Activated naive CD8-positive, alpha-beta T cell treated with anti-CD3 and anti-CD28 coated beads, Interleukin-2, amount 10 ng/mL, durations not matched to agents 7 days and 5 days (primary cell): Measurements from ENCODE around the gene PCSK4. TPM values are rescaled to one million over a fixed set of nuclear protein-coding genes. Genes with fewer than 3 reads are reported as not detected.
A peak's percentile ranks its signal among the peaks of the same experiment; 100 is the strongest.

ENCODE experiments used
- ATAC-seq: fragments of 150-1000 bp; cut with Tn5 transposase; one replicate; pipeline ENCODE4 v1.10.0; 2021; ENCODE audit warnings: low read depth, moderate library complexity
- POLR2A ChIA-PET: fragments of 350-600 bp; sonication (Branson Sonifier 250); formaldehyde crosslinking; loops from one replicate; lab custom pipeline; 2021; ENCODE audit warnings: antibody characterized with exemption; lab: Charles Lee
- DNase-seq: peaks from one replicate; pipeline ENCODE4 v3.0.0; 2021
- H3K27ac Mint-ChIP-seq: one replicate; pipeline ENCODE4 v1.8.0; 2022; ENCODE audit warnings: mild to moderate bottlenecking, mixed read lengths
- H3K27me3 Mint-ChIP-seq: one replicate; pipeline ENCODE4 v1.8.0; 2022; ENCODE audit warnings: mild to moderate bottlenecking, moderate library complexity, mixed read lengths
- H3K36me3 Mint-ChIP-seq: one replicate; pipeline ENCODE4 v1.8.0; 2021; ENCODE audit warnings: mild to moderate bottlenecking, mixed read lengths
- H3K4me1 Mint-ChIP-seq: one replicate; pipeline ENCODE4 v1.8.0; 2021; ENCODE audit warnings: mixed read lengths
- H3K4me3 Mint-ChIP-seq: one replicate; pipeline ENCODE4 v1.8.0; 2022; ENCODE audit warnings: mild to moderate bottlenecking, moderate library complexity, mixed read lengths
- H3K9me3 Mint-ChIP-seq: one replicate; pipeline ENCODE4 v1.8.0; 2021; ENCODE audit warnings: mixed read lengths
- total RNA-seq, 2 experiments: library from RNA; stranded (reverse); gene quantifications; one replicate each; pipeline ENCODE4 v1.2.3, GENCODE V29; 2021

The PCSK4 gene
- total RNA-seq, 2 experiments from 2014 or later, result 6.7 to 9.7 TPM

DNA sequence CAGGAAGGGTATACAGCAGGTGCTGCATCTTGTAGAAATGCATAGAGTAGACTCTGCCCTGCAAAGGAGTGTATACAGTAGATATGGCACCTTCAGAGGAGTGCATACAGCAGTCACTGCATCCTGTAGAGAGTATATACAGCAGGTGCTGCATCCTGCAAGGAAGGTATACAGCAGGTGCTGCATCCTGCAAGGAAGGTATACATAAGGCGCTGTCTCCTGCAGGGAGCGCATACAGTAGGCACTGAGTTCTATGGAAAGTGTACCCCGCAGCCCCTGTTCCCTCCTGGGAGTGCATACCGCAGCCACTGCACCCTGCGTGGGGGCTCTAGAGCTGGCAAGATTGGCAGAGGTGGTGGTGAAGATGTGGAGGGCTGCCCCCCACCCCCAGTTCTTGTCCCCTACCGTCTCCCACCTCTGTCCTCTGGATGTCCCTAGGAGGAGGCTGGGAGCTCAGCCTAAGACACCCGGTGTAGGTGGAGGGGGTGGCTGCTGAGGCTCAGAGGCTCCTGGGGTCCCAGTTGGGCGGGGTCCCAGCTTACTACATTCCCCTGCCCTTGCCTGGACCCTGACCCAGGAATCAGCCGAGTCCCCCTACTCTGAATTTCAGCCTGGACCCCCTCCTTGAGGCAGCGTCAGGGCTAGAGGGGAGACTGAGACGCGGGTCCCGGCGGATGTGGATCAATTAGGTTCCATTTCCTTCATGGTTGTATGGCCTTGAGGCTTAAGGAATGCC lies 25.0 kb upstream of the PCSK4 start:
- Mint-ChIP-seq H3K4me3 (no peak overlapping the region), H3K9me3 (no peaks in the 10 kb centered on the region), H3K36me3 (no peaks in the 10 kb centered on the region), H3K27me3 (peaks cover 9% of the 10 kb centered on the region), H3K4me1 (peaks cover 5% of the 10 kb centered on the region), H3K27ac (no peak overlapping the region)
- DNase-seq (no peak), ATAC-seq (no peak)
- POLR2A ChIA-PET, result interaction anchor here (0.5 kb wide), 1 partner anchor 648 kb away, joined by 4 read pairs; no protein-coding TSS in a partner anchor

DNA sequence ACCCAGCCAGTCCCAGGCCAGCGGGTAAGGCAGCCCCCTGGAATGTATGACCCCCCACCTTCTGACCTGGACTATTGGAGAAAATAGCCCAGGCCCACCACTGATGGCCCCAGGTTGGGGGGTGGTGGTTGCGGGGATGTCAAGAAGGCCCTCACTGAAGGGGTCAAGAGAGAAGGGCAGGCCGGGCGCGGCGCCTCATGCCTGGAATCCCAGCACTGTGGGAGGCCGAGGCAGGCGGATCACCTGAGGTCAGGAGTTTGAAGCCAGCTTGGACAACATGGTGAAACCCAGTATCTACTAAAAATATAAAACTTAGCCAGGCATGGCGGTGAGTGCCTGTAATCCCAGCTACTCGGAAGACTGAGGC lies 24.1 kb upstream of the PCSK4 start:
- H3K4me3 Mint-ChIP-seq, result peak overlapping the region; percentile 13
- no peak overlapping the region for H3K27ac Mint-ChIP-seq
- DNase-seq (no peak), ATAC-seq (no peak)
- no peaks in the 10 kb centered on the region for H3K9me3 Mint-ChIP-seq
- H3K36me3 Mint-ChIP-seq, result no peaks in the 10 kb centered on the region
- POLR2A ChIA-PET, result no interaction called here
- H3K4me1 Mint-ChIP-seq, result peaks cover 7% of the 10 kb centered on the region
- peaks cover 12% of the 10 kb centered on the region for H3K27me3 Mint-ChIP-seq

- peak; percentile 64 for ATAC-seq
Measured at GRCh38 chr19:1513499-1514294, 23.5 kb upstream of the PCSK4 start.

DNA sequence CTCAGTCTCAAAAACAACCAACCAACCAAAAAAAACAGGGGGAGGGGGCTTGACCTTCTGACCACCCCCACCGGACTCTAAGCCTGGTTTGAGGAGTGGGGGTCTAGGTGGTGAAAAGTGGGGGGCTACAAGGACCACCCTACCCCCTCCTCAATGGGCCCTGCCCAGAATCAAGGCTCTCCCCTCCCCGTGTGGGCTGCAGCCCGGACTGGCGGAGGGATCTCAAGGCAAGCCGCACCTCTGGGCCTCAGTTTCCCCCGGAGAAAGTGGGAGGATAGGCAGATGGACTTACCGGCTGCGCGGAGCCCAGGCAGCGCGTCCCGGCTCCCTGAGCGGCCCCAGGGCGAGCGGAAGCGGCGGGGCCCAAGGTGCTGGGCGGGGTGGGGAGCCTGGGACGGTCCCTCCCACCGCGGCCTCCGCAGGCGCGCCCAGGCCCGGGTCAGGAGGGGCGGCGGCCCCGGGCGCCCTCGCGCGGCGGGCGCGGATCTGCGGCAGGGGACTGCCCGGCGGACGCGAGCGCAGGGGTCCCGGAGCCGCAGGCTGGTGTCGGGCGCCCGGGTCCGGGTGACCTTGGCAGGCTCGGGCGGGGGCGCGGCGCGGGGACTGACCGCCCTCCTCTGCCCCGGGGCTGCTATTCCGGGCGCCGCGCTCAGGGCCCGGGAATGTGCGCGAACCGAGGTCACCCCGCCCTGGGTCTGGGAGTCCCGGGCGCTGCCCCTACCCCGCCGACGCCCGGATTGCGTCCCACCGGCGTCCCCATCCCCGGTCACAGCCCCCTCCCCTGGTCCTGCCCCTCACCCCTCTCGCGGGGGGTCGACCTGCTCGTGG lies 22.7 kb upstream of the PCSK4 start, which contains the start of gene ADAMTSL5:
ADAMTSL5 (minus strand) TSS at position 349 of the 828 bp plus-strand sequence. CDS start 2,076 bp downstream, outside the sequence.
- no peaks in the 10 kb centered on the region for H3K9me3 Mint-ChIP-seq
- POLR2A ChIA-PET, result no interaction called here
- H3K4me1 Mint-ChIP-seq, result peaks cover 8% of the 10 kb centered on the region
- DNase-seq, result peak; percentile 81
- no peak within 1 kb of the TSS for H3K27ac Mint-ChIP-seq
- H3K4me3 Mint-ChIP-seq, result peak within 1 kb of the TSS; percentile 64
- peak; percentile 87 for ATAC-seq
- no peaks in the 10 kb centered on the region for H3K36me3 Mint-ChIP-seq
- peaks cover 20% of the 10 kb centered on the region for H3K27me3 Mint-ChIP-seq

More at GRCh38 chr19:1513499-1514294, 23.5 kb upstream of the PCSK4 start:
- H3K27ac Mint-ChIP-seq, result no peak overlapping the region
- peaks cover 7% of the 10 kb centered on the region for H3K4me1 Mint-ChIP-seq
- POLR2A ChIA-PET, result no interaction called here
- no peaks in the 10 kb centered on the region for H3K36me3 Mint-ChIP-seq
- peak; percentile 85 for DNase-seq
- no peaks in the 10 kb centered on the region for H3K9me3 Mint-ChIP-seq
- peak overlapping the region; percentile 13 for H3K4me3 Mint-ChIP-seq
- H3K27me3 Mint-ChIP-seq, result peaks cover 16% of the 10 kb centered on the region

DNA sequence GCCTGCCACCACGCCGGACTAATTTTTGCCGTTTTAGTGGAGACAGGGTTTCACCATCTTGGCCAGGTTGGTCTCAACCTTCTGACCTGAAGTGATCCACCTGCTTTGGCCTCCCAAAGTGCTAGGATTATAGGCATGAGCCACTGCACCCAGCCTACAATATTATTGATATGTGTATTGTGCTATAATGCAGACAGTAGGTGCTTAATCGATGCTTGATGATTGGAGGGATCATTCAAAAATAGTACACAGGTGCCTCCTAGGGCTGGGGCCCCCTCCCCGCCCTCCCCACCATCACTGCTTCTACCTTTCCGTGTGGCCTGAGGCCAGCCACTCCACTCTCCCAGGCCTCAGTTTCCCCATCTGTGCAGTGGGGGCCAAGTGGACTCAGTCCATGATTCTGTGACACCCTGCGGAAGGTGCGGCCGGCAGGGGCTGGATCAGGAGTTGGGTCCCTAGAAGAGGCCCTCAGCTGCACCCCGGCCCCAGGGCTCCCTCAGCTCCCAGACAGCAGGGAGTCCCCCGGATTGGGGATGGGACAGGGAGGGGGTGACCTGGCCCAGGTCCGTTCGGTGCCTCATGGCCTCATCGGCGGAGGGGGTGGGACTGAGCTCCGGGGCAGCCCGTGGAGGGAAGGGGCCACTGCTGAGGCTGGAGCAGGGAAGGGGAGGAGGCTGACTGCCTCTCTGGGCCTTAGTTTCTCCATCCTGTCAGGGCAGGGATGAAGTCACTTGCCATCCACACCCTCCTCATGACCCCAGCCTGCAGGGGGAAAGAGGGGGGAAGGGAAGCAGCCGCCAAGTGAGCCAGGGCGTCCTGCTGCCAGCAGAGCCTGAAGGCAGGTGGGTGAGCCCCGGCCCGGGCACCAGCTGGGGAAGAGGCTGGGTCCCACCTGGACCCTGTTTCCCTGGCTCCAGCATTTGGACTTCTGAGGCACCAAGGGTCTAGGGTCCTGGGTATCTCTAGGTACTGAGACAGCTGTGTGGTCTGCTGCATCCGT lies 21.5 kb upstream of the PCSK4 start:
- Mint-ChIP-seq H3K4me3 (peak overlapping the region; percentile 64), H3K27me3 (peaks cover 22% of the 10 kb centered on the region), H3K9me3 (no peaks in the 10 kb centered on the region), H3K27ac (no peak overlapping the region), H3K4me1 (peaks cover 12% of the 10 kb centered on the region), H3K36me3 (no peaks in the 10 kb centered on the region)
- ATAC-seq (no peak), DNase-seq (no peak)
- POLR2A ChIA-PET, result no interaction called here

DNA sequence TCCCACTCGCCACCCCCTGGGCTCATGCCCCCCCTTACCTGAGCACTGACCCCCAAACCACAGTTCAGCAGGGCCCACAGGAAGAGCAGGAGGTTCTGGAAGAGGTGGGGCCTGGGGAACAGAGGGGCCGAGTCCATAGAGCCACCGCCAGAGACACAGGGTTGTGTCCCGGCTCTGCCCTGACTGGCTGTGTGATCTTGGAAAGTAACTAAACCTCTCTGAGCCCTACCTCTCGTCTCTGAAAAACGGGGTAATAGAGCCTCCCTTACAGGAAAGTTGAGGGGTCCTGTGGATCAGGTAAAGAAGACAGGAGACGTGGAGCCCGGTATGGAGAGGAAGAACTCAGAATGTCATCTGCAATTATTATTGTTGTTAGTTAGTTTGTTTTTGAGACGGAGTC lies 20.7 kb upstream of the PCSK4 start:
- DNase-seq (no peak), ATAC-seq (no peak)
- Mint-ChIP-seq H3K9me3 (no peaks in the 10 kb centered on the region), H3K27me3 (peaks cover 23% of the 10 kb centered on the region), H3K4me3 (no peak overlapping the region), H3K36me3 (no peaks in the 10 kb centered on the region), H3K4me1 (peaks cover 12% of the 10 kb centered on the region), H3K27ac (no peak overlapping the region)
- POLR2A ChIA-PET, result no interaction called here

DNA sequence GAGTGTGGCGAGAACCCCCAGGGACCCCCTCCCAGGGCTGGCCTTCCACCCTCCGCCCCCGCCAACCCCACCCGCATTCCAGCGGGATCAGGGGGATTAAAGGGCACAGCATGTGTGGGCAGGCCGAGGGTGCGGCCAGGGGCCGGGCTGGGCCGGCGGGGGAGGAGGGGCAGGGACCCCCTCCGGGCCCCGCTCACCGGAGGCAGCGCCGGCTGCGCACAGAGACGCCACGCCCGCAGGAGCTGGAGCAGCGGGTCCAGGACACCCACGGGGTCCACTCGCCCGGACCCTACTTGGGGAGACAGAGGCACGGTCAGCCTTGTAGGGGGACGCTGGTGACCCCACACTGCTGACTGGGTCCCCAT lies 20.3 kb upstream of the PCSK4 start:
- DNase-seq (no peak), ATAC-seq (no peak)
- Mint-ChIP-seq H3K36me3 (no peaks in the 10 kb centered on the region), H3K4me3 (no peak overlapping the region), H3K27me3 (peaks cover 26% of the 10 kb centered on the region), H3K9me3 (no peaks in the 10 kb centered on the region), H3K27ac (no peak overlapping the region), H3K4me1 (peaks cover 12% of the 10 kb centered on the region)
- POLR2A ChIA-PET, result no interaction called here

DNA sequence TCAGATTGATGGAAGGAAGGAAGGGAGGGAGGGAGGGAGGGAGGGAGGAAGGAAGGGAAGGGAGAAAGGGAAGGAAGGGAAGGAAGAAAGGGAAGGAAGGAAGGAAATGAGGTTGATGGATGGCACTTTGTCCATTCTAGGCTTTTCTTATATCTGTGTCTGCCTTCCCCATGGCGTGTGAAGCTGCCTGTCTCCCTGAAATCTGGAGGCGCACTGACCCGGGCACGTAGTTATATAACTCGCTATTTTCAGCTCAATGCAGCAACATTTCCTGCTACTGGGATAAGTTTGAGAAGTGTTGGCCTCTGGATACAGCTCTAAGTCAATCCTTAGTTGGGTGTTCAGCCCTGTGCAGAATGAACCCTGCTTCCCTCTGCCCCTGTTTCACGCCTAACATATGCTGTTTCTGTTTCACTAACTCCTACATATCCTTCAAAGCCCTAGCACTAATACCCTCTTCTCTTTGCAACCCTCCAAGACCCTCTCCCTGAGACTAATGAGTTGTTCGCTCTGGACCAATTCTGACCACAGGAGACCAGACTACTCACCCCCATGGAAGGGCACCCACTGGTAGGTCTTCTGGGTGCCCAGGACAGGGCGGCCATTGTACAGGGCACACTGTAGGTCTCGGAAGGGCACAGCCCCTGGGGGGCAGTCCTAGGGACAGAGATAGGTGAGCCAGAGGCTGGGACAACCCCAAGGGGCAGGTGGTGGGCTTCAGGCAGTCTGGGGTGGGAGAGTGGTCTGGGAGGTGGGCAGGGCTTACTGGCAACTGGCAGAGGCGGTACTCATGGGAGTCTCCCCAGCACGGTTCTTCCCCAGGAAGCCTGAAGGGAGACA lies 19.7 kb upstream of the PCSK4 start:
- H3K4me1 Mint-ChIP-seq, result peaks cover 12% of the 10 kb centered on the region
- no peak for DNase-seq
- no peak for ATAC-seq
- H3K27ac Mint-ChIP-seq, result no peak overlapping the region
- H3K4me3 Mint-ChIP-seq, result no peak overlapping the region
- peaks cover 26% of the 10 kb centered on the region for H3K27me3 Mint-ChIP-seq
- H3K9me3 Mint-ChIP-seq, result no peaks in the 10 kb centered on the region
- POLR2A ChIA-PET, result interaction anchor here (1.4 kb wide), 1 partner anchor 19 kb away, joined by 6 read pairs; the partner anchor contains the start of gene REEP6
- no peaks in the 10 kb centered on the region for H3K36me3 Mint-ChIP-seq

DNA sequence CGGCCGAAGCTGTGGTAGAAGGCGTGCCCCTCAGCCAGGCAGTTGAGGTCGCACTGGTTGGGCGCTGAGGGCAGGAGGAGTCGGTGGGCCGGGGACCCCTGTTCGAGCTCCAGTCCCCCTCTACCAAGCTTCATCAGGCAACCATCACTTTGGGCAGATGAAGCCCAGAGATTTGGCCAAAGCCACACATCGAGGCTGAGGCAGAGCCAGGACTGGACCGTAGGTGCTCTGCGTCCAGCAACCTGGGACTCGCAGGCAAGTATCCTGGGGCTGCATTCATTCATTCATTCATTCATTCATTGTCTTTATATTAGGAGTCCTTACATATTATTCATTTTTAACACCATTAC lies 18.3 kb upstream of the PCSK4 start:
- Mint-ChIP-seq H3K4me3 (no peak overlapping the region), H3K27me3 (peaks cover 29% of the 10 kb centered on the region), H3K4me1 (peaks cover 12% of the 10 kb centered on the region), H3K9me3 (no peaks in the 10 kb centered on the region), H3K27ac (no peak overlapping the region), H3K36me3 (no peaks in the 10 kb centered on the region)
- DNase-seq (no peak), ATAC-seq (no peak)
- POLR2A ChIA-PET, result no interaction called here

DNA sequence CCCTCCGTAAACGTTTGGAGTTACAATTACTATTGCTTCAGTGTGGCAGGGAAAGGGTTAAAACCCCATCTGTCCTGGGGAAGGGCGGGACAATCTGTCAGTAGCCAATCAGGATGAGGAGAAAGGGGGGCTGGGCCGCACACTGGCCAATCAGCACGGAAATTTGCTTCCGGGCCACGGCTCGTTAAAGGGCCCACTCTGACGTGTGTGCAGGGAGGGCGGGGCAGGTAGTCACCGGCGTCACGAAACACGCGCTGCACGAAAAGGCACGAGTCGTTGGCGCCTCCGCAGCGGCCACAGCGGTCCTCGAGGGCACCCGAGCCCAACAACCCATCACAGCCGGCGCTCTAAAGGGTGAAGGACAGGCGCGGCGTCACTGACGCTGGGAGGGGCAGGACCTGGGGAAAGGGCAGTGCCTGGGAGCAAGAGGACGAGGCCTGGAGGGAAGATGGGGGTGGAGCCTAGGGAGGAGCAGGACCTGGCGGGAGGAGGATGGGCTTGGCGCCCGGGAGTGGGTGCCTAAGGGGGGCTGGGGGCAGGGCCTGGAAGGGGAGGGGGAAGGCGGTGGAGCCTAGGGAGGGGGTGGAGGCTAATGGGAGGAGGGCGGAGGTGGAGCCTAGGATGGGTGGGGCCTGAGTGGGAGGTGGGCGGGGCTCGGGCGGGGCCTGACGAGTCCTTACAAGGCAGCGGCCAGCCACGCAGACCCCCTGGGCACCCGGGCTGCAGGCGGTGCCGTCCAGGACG lies 17.8 kb upstream of the PCSK4 start:
- Mint-ChIP-seq H3K27me3 (peaks cover 30% of the 10 kb centered on the region), H3K4me3 (peak overlapping the region; percentile 87), H3K36me3 (no peaks in the 10 kb centered on the region), H3K9me3 (no peaks in the 10 kb centered on the region), H3K27ac (peak overlapping the region; percentile 91), H3K4me1 (peaks cover 12% of the 10 kb centered on the region)
- ATAC-seq (peak; percentile 76), DNase-seq (peak; percentile 85)
- POLR2A ChIA-PET, result no interaction called here

- DNase-seq (no peak), ATAC-seq (no peak)
- no peaks in the 10 kb centered on the region for H3K36me3 Mint-ChIP-seq
- H3K27me3 Mint-ChIP-seq, result peaks cover 34% of the 10 kb centered on the region
- H3K9me3 Mint-ChIP-seq, result no peaks in the 10 kb centered on the region
- H3K4me1 Mint-ChIP-seq, result peaks cover 10% of the 10 kb centered on the region
- POLR2A ChIA-PET, result no interaction called here
- no peak overlapping the region for H3K27ac Mint-ChIP-seq
- H3K4me3 Mint-ChIP-seq, result peak overlapping the region; percentile 87
Measured at GRCh38 chr19:1507192-1507660, 17.1 kb upstream of the PCSK4 start.
